GM11168 (cell line): Measurements from ENCODE around the gene ERCC3.
"Not testable (repeated sequence)": the region's sequence is repeated elsewhere in the genome, so short reads cannot be mapped to it uniquely, and the experiment has no call there.

Source experiments
- in situ Hi-C: fragments of 300-500 bp; cut with MboI; formaldehyde crosslinking; loops from one replicate; pipeline ENCODE4 v1.12.0; 2022; ENCODE audit warnings: low sequenced_read_pairs; ENCODE audit not compliant: unreplicated experiment

The ERCC3 gene

GRCh38 chr2:127228102-127228501 lies 65.8 kb downstream of the ERCC3 start:
- in situ Hi-C loops = no loop called here

- in situ Hi-C loops = not testable (repeated sequence)
These were observed 66.7 kb downstream of the ERCC3 start for GRCh38 chr2:127227264-127227660.

- in situ Hi-C loops = no loop called here
These were observed 67.3 kb downstream of the ERCC3 start for GRCh38 chr2:127226520-127227263.

- in situ Hi-C loops = no loop called here
These were observed 67.8 kb downstream of the ERCC3 start for GRCh38 chr2:127226132-127226519.

GRCh38 chr2:127225186-127225960 lies 68.6 kb downstream of the ERCC3 start:
- in situ Hi-C loops = no loop called here

- in situ Hi-C loops = not testable (repeated sequence)
These were observed 69.8 kb downstream of the ERCC3 start for GRCh38 chr2:127224135-127224534.

- in situ Hi-C loops = no loop called here
These were observed 73.0 kb downstream of the ERCC3 start for GRCh38 chr2:127220768-127221527.

DNA sequence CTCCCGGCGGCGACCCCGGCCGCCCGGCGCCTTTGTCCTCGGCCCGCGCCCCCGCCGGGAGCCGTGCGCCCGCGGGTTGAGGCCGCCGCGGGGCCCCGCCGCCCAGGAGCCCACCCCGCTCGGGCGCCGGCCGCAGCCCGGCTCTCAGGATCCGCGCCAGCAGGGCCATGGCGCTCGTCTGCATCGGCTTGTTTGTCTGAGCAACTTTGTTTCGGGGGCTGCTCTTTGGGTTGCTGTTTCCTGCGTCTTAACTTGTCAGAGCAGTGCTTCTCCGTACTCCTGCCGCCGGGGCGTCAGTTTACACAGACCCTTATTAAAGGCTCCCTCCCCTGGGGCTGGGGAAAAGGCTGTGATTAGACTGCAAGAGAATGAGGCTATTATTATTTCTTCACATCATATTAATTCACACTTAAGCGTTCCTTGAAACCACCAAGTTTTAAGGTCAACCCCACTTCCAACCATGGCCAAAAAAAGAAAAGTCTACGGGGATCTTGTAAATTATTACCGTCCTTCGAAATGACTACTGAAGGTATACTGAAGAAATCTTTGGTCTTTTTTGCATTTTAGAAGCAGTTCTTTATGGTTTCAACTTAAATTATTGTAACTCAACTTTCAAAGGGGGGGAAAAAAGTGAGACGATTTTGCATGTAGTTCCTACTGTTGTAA lies 73.7 kb downstream of the ERCC3 start, which contains the start of gene CYP27C1:
CYP27C1 (minus strand) TSS at position 198 of the 666 bp plus-strand sequence; CDS start at position 169, 29 bp downstream.
- in situ Hi-C loops = no loop called here

DNA sequence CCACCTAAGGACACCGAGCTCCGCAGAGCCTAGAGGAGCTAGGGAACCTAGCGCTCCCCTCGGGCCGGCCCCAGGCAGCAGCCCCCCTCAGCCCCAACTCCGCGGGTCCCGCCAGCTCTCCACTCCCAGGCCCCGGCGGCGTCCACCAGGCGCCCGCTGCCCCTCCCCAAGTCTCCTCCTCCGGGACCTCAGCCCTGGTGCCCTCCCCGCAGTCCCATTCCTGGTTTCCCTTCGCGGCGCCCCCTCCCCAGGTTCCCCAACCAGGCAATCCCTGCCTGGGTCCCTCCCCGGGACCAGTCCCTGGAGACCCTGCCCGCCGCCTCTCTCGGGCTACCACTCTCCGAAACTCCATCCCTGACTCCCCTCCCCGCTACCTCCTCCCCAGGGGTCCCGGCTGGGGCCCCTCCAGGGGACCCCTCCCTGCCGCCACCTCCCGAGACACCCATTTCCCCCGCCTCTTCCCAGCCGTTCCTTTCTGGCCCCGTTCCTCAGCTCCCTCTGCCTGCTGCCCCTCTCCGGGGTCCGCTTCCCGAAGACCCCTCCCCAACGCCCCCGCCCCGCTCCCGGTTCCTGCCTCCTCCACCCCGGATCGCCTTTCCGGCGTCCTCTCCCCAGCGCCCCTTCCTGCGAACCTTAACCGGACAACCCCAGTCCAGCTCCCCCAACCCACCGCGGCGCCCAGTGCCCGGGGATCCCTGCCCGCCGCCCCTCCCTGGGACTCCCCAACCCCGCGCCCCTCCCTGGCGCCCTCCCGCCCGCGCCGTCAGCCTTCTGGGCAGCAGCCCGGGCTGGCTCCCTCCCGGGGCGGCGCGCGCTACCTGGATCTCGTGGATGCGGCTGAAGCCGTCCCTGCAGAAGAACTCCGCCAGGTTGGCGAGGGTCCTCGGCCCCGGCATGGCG lies 74.5 kb downstream of the ERCC3 start:
- in situ Hi-C loops = no loop called here

GRCh38 chr2:127218812-127219170 lies 75.2 kb downstream of the ERCC3 start:
- in situ Hi-C loops = no loop called here

GRCh38 chr2:127217470-127218325 lies 76.2 kb downstream of the ERCC3 start:
- in situ Hi-C loops = no loop called here

GRCh38 chr2:127216593-127216992 lies 77.4 kb downstream of the ERCC3 start:
- in situ Hi-C loops = no loop called here

DNA sequence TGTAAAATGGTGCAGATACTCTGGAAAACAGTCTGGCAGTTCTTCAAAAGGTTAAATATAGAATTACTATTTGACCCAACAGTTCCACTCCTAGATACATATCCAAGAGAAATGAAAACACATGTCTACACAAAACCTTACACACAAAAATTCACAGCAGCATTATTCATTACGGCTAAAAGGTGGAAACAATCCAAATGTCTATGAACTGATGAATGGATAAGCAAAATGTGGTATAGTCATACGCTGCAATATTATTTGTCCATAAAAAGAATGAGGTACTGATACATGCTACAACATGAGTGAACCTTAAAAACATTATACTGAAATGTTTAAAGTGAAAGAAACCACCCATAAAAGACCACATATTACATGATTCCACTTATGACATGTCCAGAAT lies 77.8 kb downstream of the ERCC3 start:
- in situ Hi-C loops = no loop called here

- in situ Hi-C loops = not testable (repeated sequence)
These were observed 79.7 kb downstream of the ERCC3 start for GRCh38 chr2:127214201-127214600.

DNA sequence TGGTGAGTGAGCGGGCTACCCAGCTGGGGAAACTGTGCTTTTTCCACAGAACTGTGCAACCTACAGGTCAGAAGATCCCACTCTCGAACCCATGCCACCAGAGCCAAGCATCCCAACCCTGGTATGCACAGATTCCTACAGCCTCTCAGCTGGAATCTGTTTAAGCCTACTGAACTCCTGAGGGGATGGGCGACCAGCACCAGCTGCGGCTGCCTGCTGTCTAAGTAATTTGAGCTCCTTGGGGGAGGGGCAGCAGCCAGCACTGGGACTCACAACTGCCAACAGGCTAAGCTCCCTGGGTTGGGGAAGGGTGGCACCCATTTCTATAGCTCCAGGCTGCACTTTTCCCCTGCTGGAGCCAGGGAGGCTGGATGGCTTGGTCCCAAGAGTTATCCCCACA lies 85.6 kb downstream of the ERCC3 start:
- in situ Hi-C loops = no loop called here
